Trophoblast cell (in vitro differentiated cells and primary cell): ENCODE measurements around the gene AOX1.

ENCODE experiments used
- DNase-seq, 2 donors: peaks; one replicate each; pipeline ENCODE4 v3.0.0-alpha.2; 2016
- H2AFZ ChIP-seq: 2 replicates; pipeline ENCODE4 v1.6.1; 2013; ENCODE audit warnings: low read length, moderate library complexity, mild to moderate bottlenecking; ENCODE audit not compliant: insufficient read depth, poor library complexity
- H2AK5ac ChIP-seq: 2 replicates; pipeline ENCODE4 v1.6.1; 2013; ENCODE audit warnings: mild to moderate bottlenecking, low read length
- H2BK120ac ChIP-seq: 2 replicates; pipeline ENCODE4 v1.6.1; 2013; ENCODE audit warnings: low read length, mild to moderate bottlenecking, moderate library complexity; ENCODE audit not compliant: insufficient read depth, poor library complexity
- H2BK12ac ChIP-seq: 2 replicates; pipeline ENCODE4 v1.6.1; 2013; ENCODE audit warnings: mild to moderate bottlenecking, low read length, moderate library complexity
- H2BK5ac ChIP-seq: 2 replicates; pipeline ENCODE4 v1.6.1; 2013; ENCODE audit warnings: low read length, low read depth, moderate library complexity, mild to moderate bottlenecking; ENCODE audit not compliant: poor library complexity
- H3K14ac ChIP-seq: 2 replicates; pipeline ENCODE4 v1.6.1; 2013; ENCODE audit warnings: mild to moderate bottlenecking, low read length
- H3K18ac ChIP-seq: 2 replicates; pipeline ENCODE4 v1.6.1; 2013; ENCODE audit warnings: mild to moderate bottlenecking, low read length
- H3K23ac ChIP-seq: 2 replicates; pipeline ENCODE4 v1.6.1; 2013; ENCODE audit warnings: low read length
- H3K27ac ChIP-seq: 2 replicates; pipeline ENCODE4 v1.5.1; 2013; ENCODE audit warnings: low read depth, mild to moderate bottlenecking, inconsistent platforms, low read length, moderate library complexity
- H3K27me3 ChIP-seq: 2 replicates; pipeline ENCODE4 v1.6.1; 2013; ENCODE audit warnings: inconsistent platforms, mild to moderate bottlenecking, low read length, moderate library complexity; ENCODE audit not compliant: insufficient read depth
- H3K36me3 ChIP-seq, 2 experiments: 1 replicate in 1 of 2; 2 replicates in 1 of 2; pipeline ENCODE4 v1.6.1; 2013; ENCODE audit warnings: low read length in 2 of 2, mild to moderate bottlenecking in 2 of 2, moderate library complexity in 1 of 2; ENCODE audit not compliant: insufficient read depth in 2 of 2, control insufficient read depth in 1 of 2
- H3K4ac ChIP-seq: 2 replicates; pipeline ENCODE4 v1.6.1; 2013; ENCODE audit warnings: low read depth, mild to moderate bottlenecking, low read length, moderate library complexity
- H3K4me1 ChIP-seq, 2 experiments: 1 replicate in 1 of 2; 2 replicates in 1 of 2; pipeline ENCODE4 v1.6.1; 2013; ENCODE audit warnings: low read length in 2 of 2, mild to moderate bottlenecking in 2 of 2, moderate library complexity in 1 of 2; ENCODE audit not compliant: insufficient read depth in 2 of 2, control insufficient read depth in 1 of 2
- H3K4me2 ChIP-seq: 2 replicates; pipeline ENCODE4 v1.6.1; 2013; ENCODE audit warnings: inconsistent platforms, mild to moderate bottlenecking, low read length, moderate library complexity
- H3K4me3 ChIP-seq: 2 replicates; pipeline ENCODE4 v1.5.1; 2013; ENCODE audit warnings: mild to moderate bottlenecking, low read depth, low read length, inconsistent platforms
- H3K79me1 ChIP-seq: one replicate; pipeline ENCODE4 v1.6.1; 2013; ENCODE audit warnings: low read length
- H3K79me2 ChIP-seq: 2 replicates; pipeline ENCODE4 v1.6.1; 2013; ENCODE audit warnings: low read length, mild to moderate bottlenecking; ENCODE audit not compliant: control insufficient read depth, insufficient read depth, poor library complexity
- H3K9ac ChIP-seq: 2 replicates; pipeline ENCODE4 v1.6.1; 2013; ENCODE audit warnings: mild to moderate bottlenecking, low read length
- H3K9me3 ChIP-seq: 2 replicates; pipeline ENCODE4 v1.6.1; 2013; ENCODE audit warnings: low read depth, mild to moderate bottlenecking, control low read depth, inconsistent platforms, low read length; ENCODE audit not compliant: insufficient read depth
- H4K12ac ChIP-seq: 2 replicates; pipeline ENCODE4 v1.6.1; 2013; ENCODE audit warnings: low read depth, mild to moderate bottlenecking, low read length, moderate library complexity
- H4K8ac ChIP-seq: 2 replicates; pipeline ENCODE4 v1.6.1; 2013; ENCODE audit warnings: low read depth, mild to moderate bottlenecking, low read length, moderate library complexity
- H4K91ac ChIP-seq: one replicate; pipeline ENCODE4 v1.6.1; 2013; ENCODE audit warnings: low read depth, mild to moderate bottlenecking, low read length, moderate library complexity
- WGBS: extraction: QIAGEN DNeasy Blood & Tissue Kit; methylation state at CpG from one replicate; pipeline ENCODE4 v1.1.7; 2013; ENCODE audit warnings: missing lambda C conversion rate; ENCODE audit not compliant: insufficient read length, insufficient coverage; ENCODE audit errors: extremely low coverage; 5-methylcytosine and 5-hydroxymethylcytosine counted together

The AOX1 gene

DNA sequence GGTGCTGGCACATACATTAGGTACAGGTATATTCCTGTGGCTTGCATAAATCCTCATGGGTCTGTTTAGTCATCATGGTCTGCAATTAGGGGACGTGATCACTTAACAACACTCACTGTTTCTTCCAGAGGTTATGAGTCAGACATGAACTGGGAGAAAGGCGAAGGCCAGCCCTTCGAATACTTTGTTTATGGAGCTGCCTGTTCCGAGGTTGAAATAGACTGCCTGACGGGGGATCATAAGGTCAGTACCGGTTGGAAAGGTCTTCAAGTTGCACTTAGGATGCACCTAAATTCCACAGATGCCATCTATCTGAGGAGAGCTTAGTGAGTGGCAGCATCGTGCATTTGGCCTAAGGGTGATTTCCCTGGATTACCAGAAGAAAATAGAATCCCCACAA lies 76.9 kb downstream of the AOX1 start:
- WGBS, result no CpG with 5 or more reads among the region's 7 CpGs
- no peaks in the 10 kb centered on the region for H3K27me3 ChIP-seq
- H3K4ac ChIP-seq, result no peak overlapping the region
- H3K18ac ChIP-seq, result no peak overlapping the region
- H3K4me1 ChIP-seq, result peaks cover 4 to 9% of the 10 kb centered on the region in 2 experiments
- no peaks in the 10 kb centered on the region for H3K36me3 ChIP-seq
- no peak overlapping the region for H2BK120ac ChIP-seq
- no peaks in the 10 kb centered on the region for H3K9me3 ChIP-seq
- no peak overlapping the region for H3K23ac ChIP-seq
- no peak overlapping the region for H3K4me2 ChIP-seq
- H3K79me2 ChIP-seq, result no peaks in the 10 kb centered on the region
- no peak overlapping the region for H2BK12ac ChIP-seq
- no peak overlapping the region for H3K14ac ChIP-seq
- H2BK5ac ChIP-seq, result no peak overlapping the region
- H4K12ac ChIP-seq, result no peak overlapping the region
- H2AFZ ChIP-seq, result no peak overlapping the region
- H3K27ac ChIP-seq, result peak overlapping the region; percentile 62
- no peak overlapping the region for H4K91ac ChIP-seq
- no peak overlapping the region for H4K8ac ChIP-seq
- peaks cover 7% of the 10 kb centered on the region for H3K79me1 ChIP-seq
- H3K4me3 ChIP-seq, result no peak overlapping the region
- DNase-seq, result peak; percentile 62 to 63
- no peak overlapping the region for H2AK5ac ChIP-seq
- no peak overlapping the region for H3K9ac ChIP-seq

DNA sequence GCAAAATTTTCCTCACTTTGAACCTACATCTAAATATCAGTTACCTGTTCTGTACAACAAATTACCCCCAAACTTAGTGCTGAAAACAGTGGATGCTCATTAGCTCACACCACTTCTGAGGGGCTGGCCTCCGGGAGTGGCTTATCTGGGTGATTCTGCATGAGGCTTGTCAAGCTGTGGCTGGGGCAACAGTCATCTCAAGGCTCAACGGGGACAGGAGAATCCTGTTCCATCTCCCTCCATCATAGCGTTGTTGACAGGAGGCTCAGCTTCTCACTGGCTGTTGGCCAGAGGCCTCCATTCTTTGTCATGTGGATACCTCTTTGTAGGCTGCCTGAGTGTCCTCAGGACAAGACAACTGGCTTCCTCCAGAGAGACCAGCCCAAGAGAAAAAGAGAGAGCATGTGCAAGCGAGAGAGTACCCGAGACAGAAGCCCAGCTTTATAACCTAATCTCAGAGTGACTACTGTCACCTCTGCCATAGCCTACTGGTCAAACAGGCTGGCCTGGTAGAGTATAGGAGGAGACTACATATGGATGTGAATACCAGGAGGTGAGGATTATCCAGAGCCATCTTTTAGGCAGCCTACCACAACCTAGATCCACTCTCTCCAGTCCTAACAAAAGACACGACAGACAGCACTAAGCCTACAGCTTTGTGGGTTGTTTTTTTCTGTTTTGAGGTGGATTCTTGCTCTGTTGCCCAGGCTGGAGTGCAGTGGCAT lies 79.1 kb downstream of the AOX1 start:
- Histone ChIP-seq H3K4ac (no peak overlapping the region), H2AFZ (no peak overlapping the region), H3K36me3 (no peaks in the 10 kb centered on the region), H3K9me3 (no peaks in the 10 kb centered on the region), H3K27me3 (no peaks in the 10 kb centered on the region), H4K8ac (no peak overlapping the region), H3K27ac (no peak overlapping the region), H3K4me3 (no peak overlapping the region), H3K4me2 (no peak overlapping the region), H2BK120ac (no peak overlapping the region), H3K18ac (no peak overlapping the region), H3K79me1 (peaks cover 7% of the 10 kb centered on the region), H3K14ac (no peak overlapping the region), H3K79me2 (no peaks in the 10 kb centered on the region), H3K4me1 (peaks cover 4 to 9% of the 10 kb centered on the region in 2 experiments), H4K12ac (no peak overlapping the region), H2AK5ac (peak overlapping the region; percentile 28), H2BK5ac (no peak overlapping the region), H2BK12ac (peak overlapping the region; percentile 26), H3K23ac (no peak overlapping the region), H4K91ac (no peak overlapping the region), H3K9ac (no peak overlapping the region)
- WGBS, result no CpG with 5 or more reads among the region's 6 CpGs
- peak in 1 of 2 donors; percentile 22 for DNase-seq

DNA sequence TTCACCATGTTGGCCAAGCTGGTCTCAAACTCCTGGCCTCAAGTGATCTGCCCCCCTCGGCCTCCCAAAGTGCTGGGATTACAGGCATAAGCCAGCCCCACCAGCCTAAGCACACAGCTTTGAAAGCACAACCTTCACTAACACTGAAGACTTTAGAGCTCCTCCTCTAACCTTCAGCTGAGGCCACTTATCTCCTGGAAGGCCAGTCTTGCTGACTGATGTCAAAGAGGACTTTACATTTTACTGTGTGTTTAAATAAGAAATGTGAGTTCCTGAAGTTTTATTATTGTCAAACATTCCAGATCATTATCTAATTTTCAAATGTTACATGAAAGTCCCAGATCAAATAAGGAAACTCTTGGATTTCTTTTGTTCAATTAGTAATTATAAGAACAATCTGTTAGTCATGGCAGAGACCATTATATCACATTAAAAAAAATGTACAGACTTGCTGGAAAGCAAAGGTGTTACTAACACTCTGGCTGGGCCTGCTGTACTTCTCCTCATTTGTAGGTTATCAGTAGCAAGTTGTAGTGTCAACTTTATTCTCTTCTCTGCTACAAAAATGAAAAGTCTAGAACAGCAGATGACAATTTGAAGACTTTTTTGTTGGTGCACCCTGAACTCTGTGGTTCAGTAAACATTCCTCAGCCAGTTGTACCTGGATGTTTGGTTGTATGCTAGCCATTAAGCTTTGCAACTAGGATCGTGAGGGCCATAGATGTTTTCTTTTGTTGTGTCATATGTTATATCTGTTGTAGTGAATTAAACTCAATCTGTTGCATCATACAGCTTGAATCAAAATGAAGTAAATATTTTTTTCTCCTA lies 80.0 kb downstream of the AOX1 start:
- H2BK120ac ChIP-seq, result no peak overlapping the region
- peaks cover 7% of the 10 kb centered on the region for H3K79me1 ChIP-seq
- no peaks in the 10 kb centered on the region for H3K79me2 ChIP-seq
- H3K9ac ChIP-seq, result no peak overlapping the region
- H4K91ac ChIP-seq, result no peak overlapping the region
- H3K27ac ChIP-seq, result no peak overlapping the region
- WGBS, result no CpG with 5 or more reads among the region's 2 CpGs
- no peak overlapping the region for H3K23ac ChIP-seq
- H4K8ac ChIP-seq, result no peak overlapping the region
- no peak overlapping the region for H3K4ac ChIP-seq
- no peak overlapping the region for H3K4me2 ChIP-seq
- H2BK5ac ChIP-seq, result no peak overlapping the region
- no peak overlapping the region for H3K18ac ChIP-seq
- no peak overlapping the region for H2BK12ac ChIP-seq
- H4K12ac ChIP-seq, result no peak overlapping the region
- no peak overlapping the region for H2AFZ ChIP-seq
- H3K36me3 ChIP-seq, result no peaks in the 10 kb centered on the region
- no peaks in the 10 kb centered on the region for H3K27me3 ChIP-seq
- H3K14ac ChIP-seq, result no peak overlapping the region
- DNase-seq, result no peak
- no peaks in the 10 kb centered on the region for H3K9me3 ChIP-seq
- H3K4me3 ChIP-seq, result no peak overlapping the region
- no peak overlapping the region for H2AK5ac ChIP-seq
- H3K4me1 ChIP-seq, result peaks cover 4 to 9% of the 10 kb centered on the region in 2 experiments

DNA sequence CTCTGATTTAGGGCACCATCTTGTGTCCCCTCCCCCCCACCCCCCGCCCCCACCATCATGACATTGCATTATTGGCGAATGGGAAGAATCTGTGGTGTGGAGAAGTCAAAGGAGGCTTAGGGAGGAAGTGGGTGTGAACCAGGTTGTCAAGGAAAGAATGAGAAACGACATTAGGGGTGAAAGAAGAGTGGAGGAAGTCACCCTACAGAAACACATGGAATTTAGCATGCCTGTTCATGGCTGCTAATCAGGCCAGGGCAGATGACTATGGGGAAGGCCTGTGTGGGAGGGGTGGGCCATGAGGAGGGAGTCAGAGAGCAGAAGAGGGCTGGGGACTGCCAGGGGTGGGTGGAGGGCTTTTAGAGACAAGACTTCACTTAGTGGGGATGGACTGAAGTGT lies 81.6 kb downstream of the AOX1 start:
- DNase-seq, result no peak
- Histone ChIP-seq H2BK120ac (no peak overlapping the region), H4K12ac (no peak overlapping the region), H3K9ac (no peak overlapping the region), H3K4ac (no peak overlapping the region), H3K79me1 (peaks cover 3% of the 10 kb centered on the region), H3K14ac (no peak overlapping the region), H2AFZ (no peak overlapping the region), H3K79me2 (no peaks in the 10 kb centered on the region), H4K91ac (no peak overlapping the region), H4K8ac (no peak overlapping the region), H3K9me3 (no peaks in the 10 kb centered on the region), H3K4me1 (peaks cover 0 to 5% of the 10 kb centered on the region in 2 experiments), H3K18ac (no peak overlapping the region), H3K23ac (no peak overlapping the region), H3K36me3 (no peaks in the 10 kb centered on the region), H2AK5ac (no peak overlapping the region), H3K4me3 (no peak overlapping the region), H3K4me2 (no peak overlapping the region), H3K27ac (no peak overlapping the region), H3K27me3 (no peaks in the 10 kb centered on the region), H2BK12ac (no peak overlapping the region), H2BK5ac (no peak overlapping the region)
- no CpG with 5 or more reads among the region's 3 CpGs for WGBS
